GM21515 (cell line): ENCODE data around the gene PHF21B.
"Not testable (repeated sequence)": the region's sequence is repeated elsewhere in the genome, so short reads cannot be mapped to it uniquely, and the experiment has no call there.

Experiments used
- ATAC-seq: cut with Tn5 transposase; IDR thresholded peaks from one replicate; pipeline ENCODE4 v1.9.1; 2021; ENCODE audit not compliant: unreplicated experiment

Gene PHF21B

DNA sequence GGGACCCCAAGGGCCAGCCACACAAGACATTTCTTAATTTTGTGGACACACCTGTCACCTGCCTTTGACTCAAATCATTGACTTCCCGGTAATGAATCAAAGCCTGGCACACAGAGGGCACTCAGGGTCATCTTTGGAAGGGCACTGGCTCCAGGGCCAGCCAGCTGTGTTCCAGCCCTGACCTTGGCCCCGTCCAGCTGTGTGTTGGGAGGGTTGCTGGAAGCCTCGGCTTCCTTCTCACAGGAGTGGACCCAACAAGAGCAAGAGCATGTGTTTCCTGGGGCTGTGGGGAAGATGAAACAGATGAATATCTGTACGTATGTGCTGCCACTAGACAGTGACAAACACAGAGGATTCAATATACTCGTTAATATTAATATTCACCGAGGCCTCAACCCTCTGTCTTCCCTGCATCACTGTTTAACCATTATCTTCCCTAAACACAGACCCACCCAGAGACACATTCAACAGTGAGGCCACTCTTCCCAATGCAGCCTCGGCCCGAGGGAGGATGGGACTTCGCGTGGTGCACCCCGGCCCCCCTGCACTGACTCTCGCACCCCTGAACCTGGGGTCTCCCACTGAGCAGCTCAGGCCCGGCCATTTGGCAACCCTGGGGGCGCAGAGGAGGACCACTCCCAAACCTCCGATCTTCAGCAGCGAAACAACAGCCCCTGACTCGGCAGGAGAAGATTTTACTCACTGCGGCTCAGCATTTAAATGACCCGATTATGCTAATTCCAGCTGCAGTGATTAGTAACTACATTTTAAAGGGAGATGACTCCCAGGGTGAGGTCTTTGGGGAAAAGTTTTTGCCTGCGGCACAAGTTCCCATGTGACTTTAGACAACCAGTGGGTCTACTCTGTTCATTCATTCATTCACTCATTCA lies 45.7 kb downstream of the PHF21B start:
- ATAC-seq = no peak

DNA sequence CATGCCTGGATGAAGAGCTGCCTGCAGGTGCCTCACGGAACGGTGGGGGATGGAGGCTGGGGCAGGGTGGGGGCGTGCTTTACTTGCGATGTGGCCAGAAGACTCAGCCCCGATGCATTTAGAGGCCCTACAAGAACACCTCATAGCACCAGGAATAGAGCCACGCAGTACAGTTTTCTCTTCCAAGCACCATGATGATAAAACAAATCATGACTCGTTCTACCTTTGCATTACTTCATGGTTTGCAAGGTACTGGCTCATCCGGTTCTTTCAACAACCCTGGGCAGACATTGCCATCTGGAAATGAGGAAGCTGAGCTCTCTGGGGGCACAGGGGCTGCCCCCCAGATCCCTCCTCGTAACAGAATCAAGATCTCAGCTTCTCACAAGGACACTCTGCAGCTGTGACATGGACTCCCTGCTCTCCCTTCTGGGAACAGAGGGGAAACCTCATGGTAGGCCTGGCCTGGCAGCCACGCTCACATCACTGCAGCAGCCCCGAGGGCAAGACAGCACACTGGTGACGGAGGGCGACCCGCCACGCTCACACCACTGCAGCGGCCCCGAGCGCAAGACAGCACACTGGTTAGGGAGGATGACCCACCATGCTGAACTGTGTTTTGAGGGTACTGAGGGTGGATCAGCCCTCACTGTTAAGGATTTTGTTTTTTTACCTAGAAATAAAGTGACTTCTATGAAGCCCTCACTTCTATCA lies 46.9 kb downstream of the PHF21B start:
- ATAC-seq = no peak

DNA sequence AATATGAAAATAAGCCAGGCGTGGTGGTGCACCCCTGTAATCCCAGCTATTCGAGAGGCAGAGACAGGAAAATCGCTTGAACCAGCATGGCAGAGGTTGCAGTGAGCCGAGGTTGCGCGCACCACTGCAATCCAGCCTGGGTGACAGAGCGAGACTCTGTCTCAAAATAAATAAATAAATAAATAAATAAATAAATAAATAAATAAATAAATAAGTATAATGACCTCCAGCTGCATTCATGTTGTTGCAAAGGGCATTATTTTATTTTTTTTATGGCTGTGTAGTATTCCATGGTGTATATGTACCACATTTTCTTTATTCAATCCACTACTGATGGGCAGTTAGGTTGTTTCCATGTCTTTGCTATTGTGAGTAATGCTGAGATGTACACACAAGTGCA lies 48.1 kb downstream of the PHF21B start:
- not testable (repeated sequence) for ATAC-seq

DNA sequence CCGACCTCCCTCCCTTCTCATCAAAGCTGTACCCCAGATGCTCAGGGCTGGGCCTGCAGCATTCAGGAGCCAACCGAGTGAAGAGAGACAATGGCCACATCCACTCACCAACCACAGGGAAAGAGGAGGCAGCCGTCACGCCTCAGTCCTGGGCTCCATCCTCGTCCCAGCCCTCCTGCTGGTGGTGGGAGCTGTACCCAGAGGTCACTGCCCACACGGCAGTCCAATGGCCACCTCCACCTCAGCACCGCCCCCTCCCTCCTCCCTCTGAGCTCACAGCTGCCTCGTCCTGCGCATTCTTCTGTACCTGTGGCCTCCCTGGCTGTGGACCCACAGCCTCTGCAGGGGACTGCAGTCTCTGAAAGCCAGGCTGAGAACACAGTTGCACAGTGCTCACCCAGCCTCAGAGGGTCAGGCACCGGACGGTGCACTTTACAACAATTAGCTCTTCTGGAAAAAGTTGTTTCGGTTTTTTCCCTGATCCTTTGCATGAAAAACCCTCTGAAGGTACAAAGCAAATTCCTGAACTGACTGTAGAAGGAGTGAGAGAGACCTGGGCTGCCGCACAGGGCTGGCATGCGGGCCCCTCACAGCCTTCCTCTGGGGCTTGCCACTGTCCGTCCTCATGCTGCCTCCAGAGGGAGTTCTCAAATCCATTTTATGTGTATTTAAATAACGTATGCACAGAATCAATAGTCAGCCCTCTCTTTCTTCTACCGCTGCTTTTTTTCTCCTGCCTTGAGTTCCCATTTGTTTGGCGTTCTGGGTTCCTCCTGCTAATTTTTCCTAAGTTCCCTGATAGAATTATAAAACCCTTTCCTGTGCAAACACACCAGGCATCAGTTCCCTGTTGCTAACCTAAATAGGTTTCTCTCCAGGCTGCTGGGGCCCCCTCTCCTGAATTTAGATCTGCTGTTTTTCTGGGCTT lies 52.7 kb downstream of the PHF21B start:
- ATAC-seq = no peak

DNA sequence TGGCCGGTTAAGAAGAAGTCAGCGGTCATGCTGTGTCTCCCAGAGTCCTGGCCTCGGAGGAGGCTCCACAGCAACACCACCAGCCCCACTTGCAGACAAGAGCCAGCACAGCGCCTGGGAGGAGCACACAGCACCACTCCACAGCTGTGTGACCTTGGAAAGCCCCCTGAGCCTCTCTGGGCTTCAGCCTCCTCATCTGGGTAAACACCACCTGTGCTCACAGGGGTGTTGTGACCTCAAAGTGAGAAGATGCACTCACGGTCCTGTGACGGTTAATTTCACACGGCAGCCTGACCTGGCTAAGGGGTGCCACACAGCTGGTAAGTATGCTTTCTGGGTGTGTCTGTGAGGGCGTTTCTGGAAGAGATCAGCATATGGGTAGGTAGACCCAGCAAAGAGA lies 54.7 kb downstream of the PHF21B start:
- ATAC-seq = no peak

DNA sequence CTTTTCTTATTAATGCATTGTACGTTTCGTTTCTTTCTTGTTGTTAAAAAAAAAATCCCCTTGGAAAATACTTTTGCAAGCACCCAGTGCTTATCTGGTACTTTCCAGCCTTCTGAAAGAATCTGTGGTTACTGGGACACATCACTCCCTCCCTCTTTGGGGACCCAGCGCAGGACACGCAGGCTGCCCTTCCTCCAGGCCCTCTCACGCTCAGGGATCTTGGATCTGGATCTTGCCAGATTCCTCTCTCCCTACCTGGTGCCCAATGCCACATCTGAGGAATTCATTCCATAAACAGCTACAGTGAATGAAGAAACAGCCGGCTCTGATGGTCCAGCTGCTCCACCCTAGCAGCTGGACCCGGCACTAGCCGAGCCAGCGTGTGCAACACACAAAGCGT lies 55.7 kb downstream of the PHF21B start:
- no peak for ATAC-seq

DNA sequence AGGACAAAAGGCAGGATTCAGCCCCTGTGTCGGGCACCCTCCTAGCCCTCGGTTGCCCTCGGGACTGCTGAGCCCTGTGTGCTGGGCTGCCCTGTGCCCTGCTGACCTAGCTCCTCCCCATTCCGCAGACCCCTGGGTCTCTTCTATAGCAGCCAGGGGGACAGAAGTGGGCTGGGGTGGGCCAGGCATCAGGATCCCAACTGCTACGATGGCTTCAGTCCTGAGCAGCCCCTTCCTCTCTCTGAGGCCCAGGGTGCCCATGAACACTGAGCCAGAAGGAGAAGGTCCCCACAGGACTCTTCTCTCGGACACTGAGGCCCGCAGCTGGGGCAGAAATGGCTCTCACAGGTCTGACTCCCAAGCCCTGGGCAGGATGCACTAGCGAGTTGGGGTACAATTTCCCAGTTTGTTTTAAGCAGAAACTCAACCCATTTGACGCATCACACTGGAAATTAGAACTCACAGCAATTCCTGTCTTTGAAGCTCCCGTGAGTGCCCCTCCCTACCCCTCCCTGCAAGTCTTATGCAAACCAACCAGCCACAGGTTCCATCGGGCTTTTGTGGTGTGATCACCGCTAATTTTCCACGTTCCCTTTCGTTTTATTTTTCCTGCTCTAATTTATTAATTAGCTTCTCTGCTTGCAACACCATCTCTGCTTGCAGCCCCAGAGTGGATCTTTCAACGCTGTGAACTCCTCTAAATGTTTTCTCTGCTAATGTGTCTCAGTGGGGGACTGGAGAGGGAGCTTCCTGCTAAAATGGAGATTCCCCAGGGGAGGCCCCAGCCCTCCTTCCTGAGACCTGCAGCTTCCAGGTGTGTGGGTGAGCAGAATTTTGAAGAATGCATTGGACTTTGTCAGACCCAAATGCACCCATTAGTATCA lies 56.7 kb downstream of the PHF21B start:
- no peak for ATAC-seq

DNA sequence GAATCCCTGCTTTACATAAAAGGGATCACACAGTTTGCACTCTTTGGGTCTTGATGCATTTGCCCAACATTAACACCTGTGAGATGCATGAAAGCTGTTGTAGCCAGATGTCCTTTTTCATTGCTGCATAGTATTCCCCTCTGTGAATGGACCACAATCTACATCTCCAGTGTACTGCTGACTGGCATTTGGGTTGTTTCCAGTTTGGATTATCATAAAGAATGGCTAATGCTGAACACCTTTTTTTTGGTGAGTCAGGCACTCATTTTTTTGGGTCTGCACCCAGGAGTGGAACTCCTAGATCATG lies 58.3 kb downstream of the PHF21B start:
- ATAC-seq = no peak

DNA sequence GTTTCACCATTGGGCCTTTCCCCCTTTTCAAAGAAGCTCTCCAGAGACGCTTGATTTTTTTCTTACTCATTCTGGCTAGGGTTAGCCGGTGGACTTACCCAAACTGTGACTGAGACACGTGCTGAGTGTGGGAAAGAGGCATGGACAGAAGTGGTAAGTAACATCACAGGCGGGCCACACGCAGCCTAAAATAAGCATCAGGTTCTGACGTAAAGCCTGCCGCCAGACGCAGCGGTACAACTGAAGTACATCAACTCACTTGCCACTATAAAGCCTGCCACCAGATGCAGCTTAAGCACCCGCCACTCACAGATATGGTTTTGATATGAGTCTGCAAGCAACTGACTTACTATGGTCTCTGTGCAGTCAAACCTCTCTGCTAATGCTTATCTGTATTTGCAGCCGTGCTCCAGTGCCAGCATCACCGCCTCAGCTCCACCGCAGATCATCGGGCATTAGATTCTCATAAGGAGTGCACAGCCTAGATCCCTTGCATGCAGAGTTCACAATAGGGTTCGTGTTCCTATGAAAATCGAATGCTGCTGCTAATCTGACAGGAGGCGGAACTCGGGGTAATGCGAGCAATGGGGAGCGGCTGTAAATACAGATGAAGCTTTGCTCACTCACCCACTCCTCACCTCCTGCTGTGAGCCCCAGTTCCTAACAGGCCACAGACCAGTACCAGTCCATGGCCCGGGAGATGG lies 58.8 kb downstream of the PHF21B start:
- no peak for ATAC-seq

DNA sequence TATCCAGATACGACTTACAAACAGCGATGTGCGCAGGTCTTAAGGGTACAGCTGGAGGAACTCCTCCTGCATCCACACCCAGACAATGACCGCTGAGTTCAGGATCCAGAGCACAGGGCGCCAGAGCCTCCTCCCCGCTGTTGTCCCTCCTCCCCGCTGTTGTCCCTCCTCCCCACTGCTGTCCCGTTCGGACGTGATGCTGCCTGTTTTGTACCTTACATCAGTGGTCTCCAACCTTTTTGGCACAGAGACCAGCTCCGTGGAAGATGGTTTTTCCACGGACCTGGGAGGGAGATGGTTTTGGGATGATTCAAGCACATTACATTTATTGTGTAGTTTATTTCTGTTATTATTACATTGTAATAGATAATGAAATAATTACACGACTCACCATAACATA lies 62.0 kb downstream of the PHF21B start:
- no peak for ATAC-seq

DNA sequence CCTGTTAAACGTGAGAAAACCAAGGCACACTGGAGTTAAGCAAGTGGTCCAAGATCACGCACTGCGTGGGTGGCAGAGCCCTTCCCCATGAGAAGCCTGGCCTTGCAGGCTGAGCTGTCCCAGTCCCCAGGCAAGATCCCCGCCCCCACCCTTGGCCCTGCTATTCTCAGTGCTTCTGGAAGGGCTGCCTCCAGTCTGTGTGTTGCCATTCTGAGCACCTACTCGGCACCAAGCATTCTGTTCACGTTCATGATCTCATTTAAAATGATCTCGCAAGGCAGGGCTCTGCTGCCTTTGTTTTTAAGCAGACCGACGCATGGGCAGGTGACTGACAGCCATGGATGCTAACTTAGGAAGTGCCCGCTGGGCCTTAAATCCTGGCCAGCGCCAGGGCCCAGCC lies 62.8 kb downstream of the PHF21B start:
- no peak for ATAC-seq

DNA sequence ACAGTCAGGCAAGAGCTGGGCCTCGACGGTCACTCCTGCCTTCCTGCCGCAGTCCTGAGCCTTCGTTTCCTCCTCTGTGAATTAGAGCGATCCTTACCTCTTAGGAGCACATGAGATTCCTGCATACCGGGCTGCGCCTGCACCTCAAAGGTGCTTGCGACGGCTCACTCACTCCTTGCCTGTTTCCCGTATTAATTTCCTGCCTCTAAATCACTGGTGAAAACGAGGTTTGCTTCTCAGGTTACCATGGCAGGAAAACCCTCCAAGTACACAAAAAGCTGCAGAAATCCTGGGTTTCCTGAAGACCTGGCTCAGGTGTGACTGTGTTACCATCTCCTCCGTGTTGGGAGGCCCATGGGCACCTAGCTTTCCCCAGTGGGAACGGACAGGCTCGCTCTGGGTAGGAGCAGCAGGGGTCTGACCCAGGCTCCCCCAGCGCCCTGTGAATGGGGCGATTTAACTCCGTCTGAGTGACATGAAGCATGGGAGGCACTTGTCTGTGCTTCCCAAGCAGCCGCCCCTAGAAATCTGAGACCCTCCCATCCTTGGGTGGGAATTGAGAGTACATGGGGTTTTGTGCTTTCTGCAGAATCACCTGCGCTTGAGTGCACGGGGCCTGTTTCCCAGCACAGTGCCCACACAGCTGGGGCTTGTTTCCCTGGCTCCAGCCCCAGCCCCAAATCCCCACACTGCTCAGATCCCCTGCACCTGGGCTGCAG lies 64.8 kb downstream of the PHF21B start:
- no peak for ATAC-seq

DNA sequence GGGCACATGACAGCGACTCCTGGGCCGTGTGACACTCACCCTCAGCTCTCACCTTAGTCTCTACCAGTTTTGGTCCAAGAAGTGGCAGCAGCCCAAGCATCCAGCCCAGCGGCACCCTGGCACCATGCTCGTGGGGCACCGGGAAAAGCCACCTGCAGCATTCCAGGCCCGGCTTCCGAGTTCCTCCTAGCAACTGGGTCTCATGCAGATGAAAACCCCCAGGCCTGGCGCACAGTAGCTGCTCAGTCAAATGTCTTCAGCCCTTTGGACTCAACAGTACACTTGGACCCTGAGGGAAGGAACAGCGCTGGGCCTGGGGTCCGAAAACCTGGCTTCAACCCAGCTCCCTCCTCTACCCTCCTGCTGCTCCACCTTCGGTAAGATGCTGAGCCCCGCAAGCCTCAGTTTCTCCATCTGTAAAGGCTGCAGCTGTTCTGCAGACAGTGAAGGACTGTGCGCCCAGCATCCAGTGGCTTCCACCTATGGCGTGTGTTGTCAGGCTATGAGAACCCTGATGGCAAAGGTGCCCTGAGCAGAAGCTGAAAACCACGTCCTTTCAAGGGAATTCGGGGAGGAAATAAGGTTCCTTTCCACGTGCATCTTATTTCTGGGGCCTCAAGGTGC lies 66.0 kb downstream of the PHF21B start:
- no peak for ATAC-seq

DNA sequence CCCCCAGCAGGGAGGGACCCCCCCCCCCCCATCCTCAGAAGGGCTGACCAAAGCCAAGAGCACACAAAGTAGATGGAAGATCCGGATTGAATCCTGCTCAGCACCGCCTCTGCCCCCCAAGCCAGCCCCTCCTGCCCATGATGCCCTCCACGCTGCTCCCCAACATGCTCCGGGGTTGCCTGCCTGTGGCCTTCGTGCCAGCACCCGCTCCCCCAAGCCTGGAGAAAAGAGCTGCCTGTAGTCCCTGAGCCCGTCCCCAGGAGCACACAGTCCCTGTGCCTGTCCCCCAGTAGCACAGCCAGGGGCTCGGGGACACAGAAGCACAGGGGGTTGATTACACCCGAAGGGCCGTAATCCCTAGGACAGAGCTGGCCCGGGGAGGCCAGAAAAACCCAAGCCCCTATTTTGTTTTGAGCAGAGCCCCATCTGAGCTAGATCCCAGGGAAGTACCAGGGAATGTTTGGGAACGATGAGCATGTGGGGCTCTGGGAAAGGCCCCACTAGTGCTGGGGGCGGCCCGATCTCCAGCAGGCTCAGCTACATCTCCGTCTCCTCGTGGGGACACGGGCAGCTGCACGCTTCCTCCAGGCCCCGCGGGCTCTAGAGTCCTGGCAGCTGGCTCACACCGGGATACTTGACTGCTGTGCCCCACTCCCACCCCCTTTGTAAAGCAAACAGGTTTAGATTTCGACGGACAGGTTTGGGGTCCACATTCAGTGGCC lies 66.7 kb downstream of the PHF21B start:
- ATAC-seq = no peak

DNA sequence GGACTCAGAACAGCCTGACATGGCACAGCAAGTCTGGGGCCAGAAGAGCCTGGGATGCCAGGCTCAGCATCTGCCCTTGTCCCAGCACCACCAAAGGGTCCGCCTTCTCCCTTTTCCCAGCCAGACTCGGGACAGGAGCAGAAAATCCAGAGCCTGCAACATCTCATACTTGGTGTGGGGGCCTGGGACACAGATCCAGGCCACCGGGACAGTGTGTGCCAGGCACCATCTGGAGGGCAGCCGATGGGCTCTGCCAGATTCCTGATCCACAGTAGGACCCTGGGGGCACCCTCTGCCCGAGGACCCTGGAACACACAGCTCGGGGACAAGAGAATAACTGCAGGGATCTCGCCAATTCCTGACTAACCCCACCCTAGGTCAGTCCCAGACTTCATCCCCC lies 67.7 kb downstream of the PHF21B start:
- ATAC-seq = no peak

DNA sequence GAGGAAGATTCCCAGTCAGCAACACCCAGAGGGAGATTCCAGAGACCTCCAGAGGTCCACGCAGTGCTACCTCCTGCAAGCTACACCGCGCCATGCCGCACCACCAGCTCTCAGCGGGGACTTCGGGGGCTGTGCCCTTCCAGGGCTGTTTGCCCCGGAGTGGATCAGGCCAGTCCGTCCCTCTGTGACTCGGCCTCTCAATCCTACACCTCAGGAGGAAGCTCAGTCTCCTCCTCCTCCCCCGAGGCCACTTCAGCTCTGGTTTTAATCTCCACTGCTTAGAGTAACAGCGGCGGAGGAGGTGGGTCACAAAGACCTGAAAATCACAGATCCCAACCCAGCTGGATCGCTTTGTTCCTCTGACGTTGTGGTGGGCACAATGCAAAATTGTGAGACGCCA lies 68.6 kb downstream of the PHF21B start:
- no peak for ATAC-seq

DNA sequence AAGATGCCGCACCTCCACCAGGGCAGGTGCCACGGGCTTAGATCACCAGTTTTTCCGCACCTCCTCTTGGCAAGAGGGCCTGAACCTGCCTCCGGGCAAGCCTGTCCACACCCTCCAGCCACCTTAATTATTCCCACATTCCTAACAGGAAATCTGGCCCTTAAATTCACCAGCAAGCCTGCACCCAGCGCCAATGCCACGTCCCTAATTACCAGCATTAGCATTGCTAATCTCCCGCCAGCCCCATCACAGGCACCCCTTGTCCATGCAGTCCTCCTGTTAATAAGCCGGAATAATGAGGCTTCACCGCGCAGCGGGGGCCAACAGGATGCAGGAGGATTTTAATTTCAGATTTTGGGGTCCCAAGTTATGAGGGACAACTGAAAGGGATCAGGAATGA lies 69.7 kb downstream of the PHF21B start:
- ATAC-seq = no peak

DNA sequence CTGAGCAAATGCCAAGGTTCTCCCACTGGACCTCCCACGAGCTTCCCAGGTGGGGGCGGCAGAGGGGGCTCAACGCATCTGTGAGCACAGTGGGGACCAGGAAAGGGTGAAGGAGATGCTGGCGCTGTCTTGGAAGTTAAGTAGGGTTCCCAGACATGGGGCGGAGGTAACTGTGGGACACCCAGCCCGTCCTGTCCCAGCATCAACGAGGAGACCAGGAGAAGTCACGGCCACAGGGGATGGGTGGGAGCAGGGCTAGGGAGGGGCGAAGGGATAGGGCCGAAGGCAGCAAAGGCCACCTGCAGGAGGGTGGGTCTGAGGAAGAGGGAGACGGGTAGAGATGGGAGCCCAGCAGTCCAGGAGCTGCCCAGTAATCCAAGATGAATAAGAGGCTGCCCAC lies 70.4 kb downstream of the PHF21B start:
- ATAC-seq = no peak
